Measurements from ENCODE around the gene COX6A1. TPM values are rescaled to one million over a fixed set of nuclear protein-coding genes. Genes with fewer than 3 reads are reported as not detected.

Gene COX6A1
- total and polyA plus RNA-seq, 2 of the 13 experiments (the other 11 are each of a cell fraction or from before 2014, with no cell fraction given): 542 to 673 TPM

DNA sequence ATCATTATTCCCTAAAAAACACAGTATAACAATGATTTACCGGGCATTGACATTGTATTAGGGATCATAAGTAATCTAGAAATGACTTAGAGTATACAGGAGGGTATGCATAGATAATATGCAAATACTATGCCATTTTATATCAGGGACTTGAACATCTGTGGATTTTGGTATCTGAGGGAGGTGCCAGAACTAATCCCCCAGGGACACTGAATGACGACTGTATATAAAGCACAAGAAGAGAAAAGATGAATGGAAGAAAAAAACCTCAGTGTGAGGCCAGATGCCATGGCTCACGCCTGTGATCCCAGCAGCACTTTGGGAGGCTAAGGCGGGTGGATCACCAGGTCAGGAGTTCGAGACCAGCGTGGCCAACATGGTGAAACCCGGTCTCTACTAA is 25.5 kb upstream of the COX6A1 start:
- ATAC-seq (no peak), FAIRE-seq (no peak), DNase-seq (ENCODE audit: low spot score) (no peak)
- WGBS (ENCODE audit: low lambda C conversion rate): 74% methylated on average over 7 of the region's 7 CpGs
- no peak overlapping the region for H3K9ac ChIP-seq (ENCODE audit: insufficient read depth, low read depth, low read length)
- no peaks in the 10 kb centered on the region; a peak in 1 of 5 replicates for H3K27me3 ChIP-seq (ENCODE audit: control insufficient read depth in 1 of 2, insufficient read depth in 2 of 2, low read length in 2 of 2)
- H3K4me3 ChIP-seq (replicated peaks in 1 of 3; ENCODE audit: insufficient read depth in 1 of 3, low read depth in 2 of 3, low read length in 3 of 3): no peak overlapping the region
- CTCF ChIA-PET (ENCODE audit: low intra/inter-chr PET ratio, low total read pairs): no interaction called here
- peaks cover 13% of the 10 kb centered on the region for H3K4me1 ChIP-seq (ENCODE audit: insufficient read depth, low read length)
- TF ChIP-seq ARNT2 (CRISPR knock-in tag; IDR thresholded peaks at IDR 0.05; ENCODE audit: low read depth) (no peak), ZSCAN22 (CRISPR knock-in tag; IDR thresholded peaks at IDR 0.05) (no peak), ZBTB39 (CRISPR knock-in tag; IDR thresholded peaks at IDR 0.05) (no peak), ZNF879 (CRISPR knock-in tag; IDR thresholded peaks at IDR 0.05) (no peak), DR1 (CRISPR knock-in tag; IDR thresholded peaks at IDR 0.05) (no peak), MAFG (CRISPR knock-in tag; IDR thresholded peaks at IDR 0.05) (no peak), SOX13 (IDR thresholded peaks at IDR 0.05) (no peak), SOX13 (CRISPR knock-in tag; conservative IDR thresholded peaks at IDR 0.05 in 1 of 2, IDR thresholded peaks at IDR 0.05 in 1 of 2) (no peak), NFKB2 (CRISPR knock-in tag; IDR thresholded peaks at IDR 0.05; ENCODE audit: borderline replicate concordance) (no peak), U2AF1 (optimal IDR thresholded peaks at IDR 0.05; ENCODE audit: low read depth, low read length) (no peak), ZFP82 (CRISPR knock-in tag; IDR thresholded peaks at IDR 0.05; ENCODE audit: borderline replicate concordance) (no peak)
- TF ChIP-seq, protein P1, sequence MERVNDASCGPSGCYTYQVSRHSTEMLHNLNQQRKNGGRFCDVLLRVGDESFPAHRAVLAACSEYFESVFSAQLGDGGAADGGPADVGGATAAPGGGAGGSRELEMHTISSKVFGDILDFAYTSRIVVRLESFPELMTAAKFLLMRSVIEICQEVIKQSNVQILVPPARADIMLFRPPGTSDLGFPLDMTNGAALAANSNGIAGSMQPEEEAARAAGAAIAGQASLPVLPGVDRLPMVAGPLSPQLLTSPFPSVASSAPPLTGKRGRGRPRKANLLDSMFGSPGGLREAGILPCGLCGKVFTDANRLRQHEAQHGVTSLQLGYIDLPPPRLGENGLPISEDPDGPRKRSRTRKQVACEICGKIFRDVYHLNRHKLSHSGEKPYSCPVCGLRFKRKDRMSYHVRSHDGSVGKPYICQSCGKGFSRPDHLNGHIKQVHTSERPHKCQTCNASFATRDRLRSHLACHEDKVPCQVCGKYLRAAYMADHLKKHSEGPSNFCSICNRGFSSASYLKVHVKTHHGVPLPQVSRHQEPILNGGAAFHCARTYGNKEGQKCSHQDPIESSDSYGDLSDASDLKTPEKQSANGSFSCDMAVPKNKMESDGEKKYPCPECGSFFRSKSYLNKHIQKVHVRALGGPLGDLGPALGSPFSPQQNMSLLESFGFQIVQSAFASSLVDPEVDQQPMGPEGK (CRISPR knock-in tag; IDR thresholded peaks at IDR 0.05): no peak
- POLR2A ChIA-PET: no interaction called here
- BruUV-seq (replicated peaks): no TSS peak
- H3K4me2 ChIP-seq (ENCODE audit: low read depth, low read length): no peak overlapping the region
- H3K9me3 ChIP-seq (ENCODE audit: low read length): no peaks in the 10 kb centered on the region
- H3K79me2 ChIP-seq (ENCODE audit: insufficient read depth, low read length): no peaks in the 10 kb centered on the region
- H2AFZ ChIP-seq (ENCODE audit: low read length): no peak overlapping the region
- no peaks in the 10 kb centered on the region for H4K20me1 ChIP-seq (ENCODE audit: insufficient read depth, low read length)
- in situ Hi-C loops (cut with HindIII; ENCODE audit: extremely low pct_ligation_motif_present, low pct_unique_long_range_greater_than_20kb) (no loop called here), intact Hi-C loops (cut with micrococcal nuclease; ENCODE audit: unreplicated experiment) (no loop called here)
- H3K36me3 ChIP-seq (replicated peaks in 1 of 2; ENCODE audit: control insufficient read depth in 1 of 2, insufficient read depth in 2 of 2, low read length in 2 of 2): no peaks in the 10 kb centered on the region
- no peak overlapping the region for H3K27ac ChIP-seq (ENCODE audit: extremely low read length, insufficient read depth, low read length)

Data from HepG2 (cell line).